ENCODE results near the gene ORAI2. TPM values are rescaled to one million over a fixed set of nuclear protein-coding genes. Genes with fewer than 3 reads are reported as not detected.

Gene ORAI2
- total and polyA plus RNA-seq, 2 of the 8 experiments (the other 6 are each of a cell fraction or from before 2014, with no cell fraction given), result 20.7 to 35.2 TPM

- TF ChIP-seq SIRT6 (IDR thresholded peaks at IDR 0.05; ENCODE audit: low read length) (no peak), ASH2L (IDR thresholded peaks at IDR 0.05; ENCODE audit: low read length) (no peak), CBX8 (IDR thresholded peaks at IDR 0.05; ENCODE audit: borderline replicate concordance, low read depth, low read length) (no peak)
Measured at GRCh38 chr7:102410123-102410522, 23.3 kb upstream of the ORAI2 start (continued).
